ENCODE measurements around the gene MALRD1. TPM values are rescaled to one million over a fixed set of nuclear protein-coding genes. Genes with fewer than 3 reads are reported as not detected.
"Not testable (repeated sequence)": the region's sequence is repeated elsewhere in the genome, so short reads cannot be mapped to it uniquely, and the experiment has no call there.

Gene MALRD1
- total RNA-seq, 2 donors from 2014 or later: not detected

GRCh38 chr10:19505320-19506312 is 457.0 kb downstream of the MALRD1 start:
- H3K9me3 ChIP-seq (ENCODE audit: control insufficient read depth, low read length, poor library complexity, severe bottlenecking): no peaks in the 10 kb centered on the region
- no peak overlapping the region for H3K4me3 Mint-ChIP-seq
- DNase-seq: no peak
- no peaks in the 10 kb centered on the region for H3K36me3 Mint-ChIP-seq (ENCODE audit: low read depth)
- H3K4me1 Mint-ChIP-seq: no peaks in the 10 kb centered on the region
- H3K27ac Mint-ChIP-seq: no peak overlapping the region
- H3K27me3 Mint-ChIP-seq: no peaks in the 10 kb centered on the region
- no peak for ATAC-seq

GRCh38 chr10:19510005-19510732 is 461.6 kb downstream of the MALRD1 start:
- not testable (repeated sequence) for H3K36me3 Mint-ChIP-seq (ENCODE audit: low read depth); H3K27ac Mint-ChIP-seq; H3K27me3 Mint-ChIP-seq; ATAC-seq; DNase-seq; H3K9me3 ChIP-seq (ENCODE audit: control insufficient read depth, low read length, poor library complexity, severe bottlenecking); H3K4me3 Mint-ChIP-seq; H3K4me1 Mint-ChIP-seq

- Mint-ChIP-seq H3K27me3 (no peaks in the 10 kb centered on the region), H3K36me3 (ENCODE audit: low read depth) (no peaks in the 10 kb centered on the region), H3K27ac (no peak overlapping the region), H3K4me1 (no peaks in the 10 kb centered on the region), H3K4me3 (no peak overlapping the region)
- no peak for DNase-seq
- ATAC-seq: no peak
- H3K9me3 ChIP-seq (ENCODE audit: control insufficient read depth, low read length, poor library complexity, severe bottlenecking): no peaks in the 10 kb centered on the region
Observed at GRCh38 chr10:19518109-19518508, 469.5 kb downstream of the MALRD1 start.

- no peaks in the 10 kb centered on the region for H3K27me3 Mint-ChIP-seq
- DNase-seq (no peak), ATAC-seq (no peak)
- no peak overlapping the region for H3K4me3 Mint-ChIP-seq
- no peaks in the 10 kb centered on the region for H3K4me1 Mint-ChIP-seq
- H3K9me3 ChIP-seq (ENCODE audit: control insufficient read depth, low read length, poor library complexity, severe bottlenecking): no peaks in the 10 kb centered on the region
- no peaks in the 10 kb centered on the region for H3K36me3 Mint-ChIP-seq (ENCODE audit: low read depth)
- H3K27ac Mint-ChIP-seq: no peak overlapping the region
Observed at GRCh38 chr10:19518632-19519031, 470.0 kb downstream of the MALRD1 start.

- no peak for ATAC-seq
- no peaks in the 10 kb centered on the region for H3K9me3 ChIP-seq (ENCODE audit: control insufficient read depth, low read length, poor library complexity, severe bottlenecking)
- no peaks in the 10 kb centered on the region for H3K27me3 Mint-ChIP-seq
- no peak overlapping the region for H3K27ac Mint-ChIP-seq
- DNase-seq: no peak
- H3K4me1 Mint-ChIP-seq: no peaks in the 10 kb centered on the region
- H3K36me3 Mint-ChIP-seq (ENCODE audit: low read depth): no peaks in the 10 kb centered on the region
- no peak overlapping the region for H3K4me3 Mint-ChIP-seq
Observed at GRCh38 chr10:19531324-19531723, 482.7 kb downstream of the MALRD1 start.

- Mint-ChIP-seq H3K27ac (no peak overlapping the region), H3K4me1 (no peaks in the 10 kb centered on the region), H3K27me3 (no peaks in the 10 kb centered on the region), H3K4me3 (no peak overlapping the region), H3K36me3 (ENCODE audit: low read depth) (no peaks in the 10 kb centered on the region)
- DNase-seq: no peak
- no peaks in the 10 kb centered on the region for H3K9me3 ChIP-seq (ENCODE audit: control insufficient read depth, low read length, poor library complexity, severe bottlenecking)
- no peak for ATAC-seq
Observed at GRCh38 chr10:19532411-19532810, 483.8 kb downstream of the MALRD1 start.

- H3K4me3 Mint-ChIP-seq: no peak overlapping the region
- no peak for DNase-seq
- no peak overlapping the region for H3K27ac Mint-ChIP-seq
Observed at GRCh38 chr10:19541299-19541698, 492.7 kb downstream of the MALRD1 start.

GRCh38 chr10:19546224-19546623 is 497.6 kb downstream of the MALRD1 start:
- Mint-ChIP-seq H3K4me3 (no peak overlapping the region), H3K27me3 (no peaks in the 10 kb centered on the region), H3K4me1 (no peaks in the 10 kb centered on the region), H3K27ac (no peak overlapping the region), H3K36me3 (ENCODE audit: low read depth) (no peaks in the 10 kb centered on the region)
- DNase-seq (no peak), ATAC-seq (no peak)
- H3K9me3 ChIP-seq (ENCODE audit: control insufficient read depth, low read length, poor library complexity, severe bottlenecking): no peaks in the 10 kb centered on the region

More at GRCh38 chr10:19541299-19541698, 492.7 kb downstream of the MALRD1 start:
- no peaks in the 10 kb centered on the region for H3K9me3 ChIP-seq (ENCODE audit: control insufficient read depth, low read length, poor library complexity, severe bottlenecking)
- Mint-ChIP-seq H3K27me3 (no peaks in the 10 kb centered on the region), H3K36me3 (ENCODE audit: low read depth) (no peaks in the 10 kb centered on the region), H3K4me1 (no peaks in the 10 kb centered on the region)
- ATAC-seq: no peak

GRCh38 chr10:19549503-19549902 is 500.9 kb downstream of the MALRD1 start:
- no peak overlapping the region for H3K27ac Mint-ChIP-seq
- no peaks in the 10 kb centered on the region for H3K4me1 Mint-ChIP-seq
- no peaks in the 10 kb centered on the region for H3K27me3 Mint-ChIP-seq
- H3K4me3 Mint-ChIP-seq: no peak overlapping the region
- H3K9me3 ChIP-seq (ENCODE audit: control insufficient read depth, low read length, poor library complexity, severe bottlenecking): no peaks in the 10 kb centered on the region
- ATAC-seq: no peak
- no peaks in the 10 kb centered on the region for H3K36me3 Mint-ChIP-seq (ENCODE audit: low read depth)
- DNase-seq: no peak

- no peak overlapping the region for H3K4me3 Mint-ChIP-seq
- H3K27me3 Mint-ChIP-seq: no peaks in the 10 kb centered on the region
- DNase-seq (no peak), ATAC-seq (no peak)
- no peaks in the 10 kb centered on the region for H3K9me3 ChIP-seq (ENCODE audit: control insufficient read depth, low read length, poor library complexity, severe bottlenecking)
- no peaks in the 10 kb centered on the region for H3K36me3 Mint-ChIP-seq (ENCODE audit: low read depth)
- H3K4me1 Mint-ChIP-seq: no peaks in the 10 kb centered on the region
- no peak overlapping the region for H3K27ac Mint-ChIP-seq
Observed at GRCh38 chr10:19556666-19557065, 508.1 kb downstream of the MALRD1 start.

GRCh38 chr10:19561181-19561580 is 512.6 kb downstream of the MALRD1 start:
- no peaks in the 10 kb centered on the region for H3K9me3 ChIP-seq (ENCODE audit: control insufficient read depth, low read length, poor library complexity, severe bottlenecking)
- H3K4me3 Mint-ChIP-seq: no peak overlapping the region
- no peak overlapping the region for H3K27ac Mint-ChIP-seq
- ATAC-seq: no peak
- H3K36me3 Mint-ChIP-seq (ENCODE audit: low read depth): no peaks in the 10 kb centered on the region
- no peak for DNase-seq
- no peaks in the 10 kb centered on the region for H3K4me1 Mint-ChIP-seq
- H3K27me3 Mint-ChIP-seq: no peaks in the 10 kb centered on the region

- no peak overlapping the region for H3K4me3 Mint-ChIP-seq
- H3K36me3 Mint-ChIP-seq (ENCODE audit: low read depth): no peaks in the 10 kb centered on the region
- DNase-seq (no peak), ATAC-seq (no peak)
- no peaks in the 10 kb centered on the region for H3K9me3 ChIP-seq (ENCODE audit: control insufficient read depth, low read length, poor library complexity, severe bottlenecking)
- H3K27me3 Mint-ChIP-seq: no peaks in the 10 kb centered on the region
- no peaks in the 10 kb centered on the region for H3K4me1 Mint-ChIP-seq
- no peak overlapping the region for H3K27ac Mint-ChIP-seq
Observed at GRCh38 chr10:19563388-19564141, 515.0 kb downstream of the MALRD1 start.

GRCh38 chr10:19570120-19570519 is 521.5 kb downstream of the MALRD1 start:
- H3K9me3 ChIP-seq (ENCODE audit: control insufficient read depth, low read length, poor library complexity, severe bottlenecking): no peaks in the 10 kb centered on the region

More at GRCh38 chr10:19570120-19570519, 521.5 kb downstream of the MALRD1 start:
- ATAC-seq: no peak
- H3K36me3 Mint-ChIP-seq (ENCODE audit: low read depth): no peaks in the 10 kb centered on the region
- DNase-seq: no peak
- H3K4me1 Mint-ChIP-seq: no peaks in the 10 kb centered on the region
- H3K27ac Mint-ChIP-seq: no peak overlapping the region
- H3K27me3 Mint-ChIP-seq: no peaks in the 10 kb centered on the region
- H3K4me3 Mint-ChIP-seq: no peak overlapping the region

Data from T-helper 17 cell (primary cell).